GM19043 (cell line): Measurements from ENCODE around the gene SORCS1.
"Not testable (repeated sequence)": the region's sequence is repeated elsewhere in the genome, so short reads cannot be mapped to it uniquely, and the experiment has no call there.

Experiments used
- ATAC-seq: cut with Tn5 transposase; IDR thresholded peaks from one replicate; pipeline ENCODE4 v1.9.1; 2021; ENCODE audit warnings: low read depth; ENCODE audit not compliant: unreplicated experiment

Gene SORCS1

DNA sequence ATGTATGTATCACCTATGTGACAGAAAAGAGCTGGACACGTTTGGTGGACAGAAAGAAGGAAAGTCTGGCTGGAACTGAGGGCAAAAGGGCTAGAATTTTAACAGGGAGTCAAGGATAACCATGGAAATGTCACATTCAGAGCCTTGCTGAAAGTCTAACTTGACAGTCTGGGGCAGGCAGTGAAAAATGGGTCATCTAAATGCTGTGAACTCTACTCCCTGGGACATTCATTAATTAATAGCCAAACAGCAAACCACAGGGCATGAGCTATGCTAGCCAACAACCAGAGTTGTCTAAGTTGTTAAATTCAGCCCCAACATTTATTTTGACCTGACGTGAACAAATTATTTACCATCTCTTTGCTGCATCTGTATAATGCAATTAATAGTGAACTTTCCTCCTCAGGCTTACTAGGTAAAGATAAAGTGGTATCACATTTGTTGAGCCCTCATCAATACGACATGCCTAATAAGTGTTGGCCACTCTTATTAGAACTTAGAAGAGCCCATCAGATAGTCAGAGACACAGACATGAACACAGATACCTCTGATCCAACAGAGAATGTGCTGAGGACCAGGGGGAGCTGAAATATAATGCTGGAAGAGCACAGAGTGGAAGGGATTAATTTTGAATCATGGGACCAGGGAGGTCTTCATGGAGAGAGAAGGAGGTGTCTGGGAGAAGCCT, 109.9 kb downstream of the SORCS1 start:
- ATAC-seq, result no peak

DNA sequence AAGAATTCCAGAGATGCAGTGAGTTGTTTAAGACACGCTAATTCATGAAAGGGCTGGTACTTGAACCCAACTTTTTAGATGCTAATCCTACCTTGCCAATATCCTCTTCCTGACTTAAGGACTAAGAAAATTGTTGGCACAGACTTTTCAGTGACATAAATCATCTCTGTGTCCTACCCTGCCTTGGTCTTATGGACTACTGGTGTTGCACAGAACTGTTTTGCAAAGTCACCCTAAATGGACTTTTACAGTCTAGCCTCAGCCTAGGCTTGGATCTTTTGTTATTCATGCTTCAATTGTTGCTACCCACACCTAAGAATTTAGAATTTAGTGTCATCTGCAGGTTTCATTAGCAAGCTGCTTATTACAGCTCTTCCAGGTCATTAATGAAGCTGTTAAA, 112.7 kb downstream of the SORCS1 start:
- ATAC-seq, result no peak

DNA sequence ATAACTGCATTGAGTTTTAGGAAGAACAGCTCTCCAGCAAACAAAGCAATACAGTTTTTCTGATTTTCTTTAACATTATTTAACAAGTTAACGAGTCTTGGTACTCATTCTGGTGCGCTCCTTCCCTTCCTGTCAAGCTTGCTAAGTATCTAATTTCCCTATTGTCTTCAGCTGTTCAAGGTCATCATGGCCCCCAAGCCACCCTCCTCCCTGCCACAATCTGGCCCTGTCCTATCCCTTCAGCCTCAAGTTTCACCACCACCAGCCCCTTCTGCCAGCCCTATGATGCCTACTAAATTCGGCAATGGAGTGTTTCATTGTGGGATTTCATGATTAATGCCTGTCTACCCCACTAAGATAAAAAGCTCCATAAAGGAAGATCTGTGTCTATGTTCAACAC, 121.0 kb downstream of the SORCS1 start:
- ATAC-seq, result no peak

DNA sequence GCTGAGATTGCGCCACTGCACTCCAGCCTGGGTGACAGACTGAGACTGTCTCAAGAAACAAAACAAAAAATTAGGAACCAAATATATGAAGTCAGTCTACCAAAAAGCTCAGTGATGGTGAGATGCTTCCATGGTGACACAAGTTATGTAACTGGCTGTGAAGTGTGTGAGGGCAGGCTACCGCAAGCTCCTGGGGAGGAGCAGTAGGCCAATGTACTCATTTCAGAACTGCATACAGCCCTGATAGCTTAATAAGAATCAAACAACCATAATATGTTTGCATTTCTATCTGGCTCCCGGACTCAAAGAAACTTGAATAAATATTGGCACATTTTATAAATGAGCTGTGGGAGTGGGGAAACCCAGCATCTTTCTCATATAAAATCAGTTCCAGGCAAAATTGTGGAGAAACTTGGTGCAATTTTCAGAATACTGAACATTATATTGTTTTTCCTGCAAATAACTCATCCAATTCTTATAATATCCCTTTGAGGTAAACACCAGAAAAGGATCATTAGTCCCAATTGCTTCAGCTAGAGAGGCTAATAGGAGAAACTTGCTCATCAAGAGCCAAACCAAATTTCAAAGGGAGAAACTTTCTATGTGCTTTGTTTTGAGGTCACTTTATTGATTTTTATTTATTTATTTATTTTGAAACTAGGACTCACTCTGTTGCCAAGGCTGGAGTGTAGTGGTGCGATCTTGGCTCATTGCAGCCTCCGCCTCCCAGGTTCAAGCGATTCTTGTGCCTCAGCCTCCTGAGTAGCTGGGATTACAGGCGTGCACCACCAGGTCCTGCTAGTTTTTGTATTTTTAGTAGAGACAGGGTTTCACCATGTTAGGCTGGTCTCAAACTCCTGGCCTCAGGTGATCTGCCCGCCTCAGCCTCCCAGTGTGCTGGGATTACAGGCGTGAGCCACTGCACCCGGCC, 127.0 kb downstream of the SORCS1 start:
- ATAC-seq, result no peak

DNA sequence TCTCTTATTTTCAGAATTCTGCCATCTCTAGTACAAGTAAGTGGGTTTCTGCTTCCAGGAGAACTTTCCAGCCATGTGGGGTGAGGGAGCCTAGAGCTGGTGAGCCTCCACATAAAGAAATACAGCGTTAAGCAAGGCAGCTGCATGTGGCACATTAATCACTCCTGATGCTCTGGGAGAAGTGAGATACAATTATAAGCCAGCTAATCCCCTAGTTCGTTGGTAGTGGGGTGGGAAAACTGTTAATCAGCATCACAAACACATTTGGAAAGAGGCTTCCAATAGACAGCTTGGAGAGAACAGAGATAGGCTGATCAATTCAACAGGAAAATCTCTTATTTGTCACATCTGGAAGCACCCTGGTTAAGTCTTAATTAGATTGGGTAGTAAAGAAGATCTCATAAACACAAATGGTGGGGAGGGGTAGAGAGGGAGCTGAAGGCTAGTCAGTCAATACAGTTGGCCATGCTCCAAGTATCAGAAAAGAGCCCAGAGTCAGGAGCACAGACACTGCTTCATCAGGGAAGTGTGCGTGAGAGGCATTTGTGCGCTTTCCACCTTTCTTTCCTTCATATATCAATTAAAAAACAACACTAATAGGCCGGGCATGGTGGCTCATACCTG, 130.6 kb downstream of the SORCS1 start:
- ATAC-seq, result no peak

GRCh38 chr10:107032700-107033401, 131.7 kb downstream of the SORCS1 start:
- ATAC-seq, result no peak

GRCh38 chr10:107031931-107032699, 132.4 kb downstream of the SORCS1 start:
- ATAC-seq, result no peak

GRCh38 chr10:107028236-107028635, 136.3 kb downstream of the SORCS1 start:
- ATAC-seq, result no peak

DNA sequence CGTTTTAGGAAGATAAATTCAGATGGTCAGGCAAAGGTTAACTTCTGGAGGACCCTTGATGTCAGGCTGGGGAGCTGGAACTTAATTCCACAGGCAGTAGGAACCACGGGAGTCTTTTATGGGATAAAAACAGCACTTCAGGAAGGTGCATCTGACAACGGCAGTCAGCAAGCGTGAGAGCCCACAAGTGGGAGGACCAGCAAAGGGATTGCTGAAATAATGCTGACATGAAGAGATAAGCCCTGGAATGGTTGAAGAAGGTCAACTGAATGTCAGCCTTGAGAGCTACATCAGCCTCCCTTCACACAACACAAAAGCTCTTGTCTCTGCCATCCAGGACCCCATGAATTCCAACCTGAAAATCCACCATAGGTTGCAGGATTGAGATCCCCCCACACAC, 138.8 kb downstream of the SORCS1 start:
- no peak for ATAC-seq

- not testable (repeated sequence) for ATAC-seq
These were observed 140.5 kb downstream of the SORCS1 start for GRCh38 chr10:107024033-107024432.

DNA sequence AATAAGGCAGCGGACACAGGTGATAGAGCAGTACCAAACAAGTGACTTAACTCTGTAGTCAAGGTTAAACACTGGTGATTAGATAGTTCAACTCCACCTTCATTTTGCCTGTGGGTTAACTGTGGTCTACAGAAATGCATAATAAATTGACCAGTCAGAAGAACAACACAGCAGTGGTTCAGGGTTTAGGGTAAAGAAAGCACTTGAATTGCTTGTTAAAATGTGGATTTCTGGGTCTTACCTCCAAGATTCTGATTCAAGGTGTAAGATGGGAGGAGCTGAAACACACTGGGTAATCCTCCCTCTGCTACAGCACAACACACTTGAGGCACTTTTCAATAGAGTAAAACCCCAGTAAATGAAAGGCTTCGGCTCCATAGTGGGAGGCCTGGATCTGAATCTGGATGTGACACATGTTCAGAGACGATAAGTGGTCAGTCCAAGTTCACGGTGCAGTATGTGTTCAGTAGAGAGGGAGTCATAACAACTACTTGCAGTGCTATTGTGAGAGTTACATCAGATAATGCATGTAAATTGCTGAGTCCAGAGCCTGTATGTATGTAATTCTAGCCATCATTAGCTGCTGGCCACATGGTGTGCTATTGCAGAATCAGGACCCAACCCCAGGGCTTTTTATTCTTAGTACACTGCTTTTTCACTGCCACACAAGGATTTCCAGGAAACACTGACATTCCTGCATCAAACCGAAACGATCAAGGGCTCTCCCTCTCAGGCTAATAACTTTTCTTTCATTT, 141.7 kb downstream of the SORCS1 start:
- ATAC-seq, result no peak

- no peak for ATAC-seq
These were observed 145.4 kb downstream of the SORCS1 start for GRCh38 chr10:107019154-107019553.

DNA sequence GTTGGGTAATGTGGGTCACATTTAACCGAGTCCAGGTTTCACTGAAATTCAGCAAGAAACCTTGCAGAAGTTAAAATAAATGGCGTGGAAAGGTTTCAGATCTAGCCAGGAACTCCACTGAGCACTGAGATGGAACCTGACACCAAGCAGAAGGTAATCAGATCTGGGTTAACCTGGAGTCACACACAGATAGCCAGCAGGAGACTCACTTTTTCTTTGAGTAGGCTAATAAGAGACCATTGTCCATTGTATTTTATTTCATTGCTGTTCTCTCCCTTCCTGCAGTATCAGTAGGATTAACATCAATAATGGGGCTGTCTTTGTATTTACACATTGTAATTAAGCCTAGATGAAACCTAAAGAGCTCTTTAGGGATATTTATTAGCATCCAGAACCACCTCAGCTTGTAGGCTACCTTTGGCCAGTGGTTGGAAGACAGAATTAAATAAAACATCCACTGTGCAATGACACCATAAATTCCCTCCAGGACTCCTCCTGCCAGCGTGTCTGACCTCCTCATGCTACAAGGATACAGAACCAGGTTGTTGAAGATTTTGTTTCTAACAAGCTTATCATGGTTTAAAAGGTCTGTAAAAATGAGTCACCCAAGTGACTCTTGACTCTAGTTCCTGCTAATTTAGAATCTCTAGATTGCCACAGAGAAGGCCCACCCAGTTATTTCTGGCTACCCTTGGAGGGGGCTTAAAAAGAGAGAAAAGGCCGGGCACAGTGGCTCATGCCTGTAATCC, 151.1 kb downstream of the SORCS1 start:
- ATAC-seq, result no peak

- ATAC-seq, result no peak
These were observed 152.5 kb downstream of the SORCS1 start for GRCh38 chr10:107011992-107012391.

- no peak for ATAC-seq
These were observed 153.4 kb downstream of the SORCS1 start for GRCh38 chr10:107011105-107011504.

GRCh38 chr10:107010531-107010930, 154.0 kb downstream of the SORCS1 start:
- ATAC-seq, result no peak

DNA sequence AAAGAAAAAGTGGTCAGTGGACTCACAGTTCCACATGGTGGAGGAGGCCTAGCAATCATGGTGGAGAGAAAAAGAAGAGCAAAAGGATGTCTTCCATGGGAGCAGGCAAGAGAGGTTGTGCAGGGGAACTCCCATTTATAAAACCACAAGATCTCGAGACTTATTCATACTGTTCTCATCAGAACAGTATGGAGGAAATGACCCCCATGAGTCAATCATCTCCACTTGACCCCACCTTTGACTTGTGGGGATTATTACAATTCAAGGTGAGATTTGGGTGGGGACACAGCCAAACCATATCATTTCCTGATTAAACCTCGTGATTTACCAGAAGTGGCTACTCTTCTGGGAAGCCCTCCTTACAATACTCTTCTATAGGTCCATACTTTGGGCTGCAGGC, 160.1 kb downstream of the SORCS1 start:
- no peak for ATAC-seq

- no peak for ATAC-seq
These were observed 162.4 kb downstream of the SORCS1 start for GRCh38 chr10:107002068-107002467.
